ENCODE measurements around the gene LRRC3C. TPM values are rescaled to one million over a fixed set of nuclear protein-coding genes. Genes with fewer than 3 reads are reported as not detected.
"Not testable (repeated sequence)": the region's sequence is repeated elsewhere in the genome, so short reads cannot be mapped to it uniquely, and the experiment has no call there.

LRRC3C gene
- total and polyA plus RNA-seq, 12 donors, result not detected

DNA sequence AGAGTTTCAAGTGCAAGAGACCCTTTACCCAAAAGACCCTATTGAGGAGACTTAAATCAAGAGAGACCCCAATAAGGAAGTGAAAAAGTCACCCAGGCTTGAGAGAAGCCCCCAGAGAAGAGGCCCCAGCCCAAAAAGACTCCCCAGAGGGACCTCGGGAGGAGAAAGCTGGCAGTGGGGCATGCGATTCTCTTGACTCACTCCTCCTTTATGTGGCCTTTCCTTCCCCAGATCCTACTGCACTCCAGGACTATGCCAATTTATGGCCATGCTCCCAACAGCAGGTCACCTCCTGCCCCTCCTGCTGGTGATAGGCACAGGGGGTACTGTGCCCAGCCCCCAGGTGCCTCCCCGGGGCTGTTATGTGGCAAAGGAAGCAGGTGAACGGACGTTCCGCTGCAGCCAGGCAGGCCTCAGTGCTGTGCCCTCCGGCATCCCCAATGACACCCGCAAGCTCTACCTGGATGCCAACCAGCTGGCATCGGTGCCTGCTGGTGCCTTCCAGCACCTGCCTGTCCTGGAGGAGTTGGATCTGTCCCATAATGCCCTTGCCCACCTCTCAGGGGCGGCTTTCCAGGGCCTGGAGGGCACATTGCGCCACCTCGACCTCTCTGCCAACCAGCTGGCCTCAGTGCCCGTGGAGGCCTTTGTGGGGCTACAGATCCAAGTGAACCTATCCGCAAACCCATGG is 16.3 kb downstream of the LRRC3C start:
- Histone ChIP-seq H3K27me3 (no peaks in the 10 kb centered on the region), H3K36me3 (no peaks in the 10 kb centered on the region), H3K27ac (no peak overlapping the region), H3K4me3 (no peak overlapping the region), H3K9me3 (no peaks in the 10 kb centered on the region), H3K4me1 (peaks cover 0 to 16% (median 13%) of the 10 kb centered on the region in 9 donors)
- WGBS, 2 donors, result 82% methylated on average over 14 of the region's 14 CpGs
- DNase-seq, result no peak
- TF ChIP-seq, protein P1, sequence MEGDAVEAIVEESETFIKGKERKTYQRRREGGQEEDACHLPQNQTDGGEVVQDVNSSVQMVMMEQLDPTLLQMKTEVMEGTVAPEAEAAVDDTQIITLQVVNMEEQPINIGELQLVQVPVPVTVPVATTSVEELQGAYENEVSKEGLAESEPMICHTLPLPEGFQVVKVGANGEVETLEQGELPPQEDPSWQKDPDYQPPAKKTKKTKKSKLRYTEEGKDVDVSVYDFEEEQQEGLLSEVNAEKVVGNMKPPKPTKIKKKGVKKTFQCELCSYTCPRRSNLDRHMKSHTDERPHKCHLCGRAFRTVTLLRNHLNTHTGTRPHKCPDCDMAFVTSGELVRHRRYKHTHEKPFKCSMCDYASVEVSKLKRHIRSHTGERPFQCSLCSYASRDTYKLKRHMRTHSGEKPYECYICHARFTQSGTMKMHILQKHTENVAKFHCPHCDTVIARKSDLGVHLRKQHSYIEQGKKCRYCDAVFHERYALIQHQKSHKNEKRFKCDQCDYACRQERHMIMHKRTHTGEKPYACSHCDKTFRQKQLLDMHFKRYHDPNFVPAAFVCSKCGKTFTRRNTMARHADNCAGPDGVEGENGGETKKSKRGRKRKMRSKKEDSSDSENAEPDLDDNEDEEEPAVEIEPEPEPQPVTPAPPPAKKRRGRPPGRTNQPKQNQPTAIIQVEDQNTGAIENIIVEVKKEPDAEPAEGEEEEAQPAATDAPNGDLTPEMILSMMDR (IDR thresholded peaks at IDR 0.05), result no peak
- intact Hi-C loops (cut with DNase I), result no loop called here
- ATAC-seq, result peak in 3 of 8 donors; percentile 19 to 50 (median 23)

DNA sequence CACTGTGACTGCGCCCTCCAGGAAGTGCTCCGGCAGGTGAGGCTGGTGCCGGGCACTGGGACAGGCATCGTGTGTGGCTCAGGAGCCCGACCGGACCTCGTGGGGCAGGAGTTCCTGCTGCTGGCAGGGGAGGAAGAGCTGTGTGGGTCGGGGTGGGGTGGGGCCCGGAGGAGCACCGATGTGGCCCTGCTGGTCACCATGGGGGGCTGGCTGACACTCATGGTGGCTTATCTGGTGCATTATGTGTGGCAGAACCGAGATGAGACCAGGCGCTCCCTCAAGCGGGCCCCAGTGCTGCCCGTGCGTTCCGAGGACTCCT is 16.8 kb downstream of the LRRC3C start:
- no peak for DNase-seq
- TF ChIP-seq, protein P1 (IDR thresholded peaks at IDR 0.05), result no peak
- intact Hi-C loops (cut with DNase I), result no loop called here
- peaks cover 0 to 11% (median 8%) of the 10 kb centered on the region in 9 donors for H3K4me1 ChIP-seq
- no peaks in the 10 kb centered on the region for H3K36me3 ChIP-seq
- H3K4me3 ChIP-seq, result no peak overlapping the region
- peak in 1 of 8 donors; percentile 18 for ATAC-seq
- H3K9me3 ChIP-seq, result no peaks in the 10 kb centered on the region
- no peaks in the 10 kb centered on the region for H3K27me3 ChIP-seq
- 76 to 82% methylated on average over 16 of the region's 16 CpGs for WGBS, 2 donors
- H3K27ac ChIP-seq, result no peak overlapping the region

DNA sequence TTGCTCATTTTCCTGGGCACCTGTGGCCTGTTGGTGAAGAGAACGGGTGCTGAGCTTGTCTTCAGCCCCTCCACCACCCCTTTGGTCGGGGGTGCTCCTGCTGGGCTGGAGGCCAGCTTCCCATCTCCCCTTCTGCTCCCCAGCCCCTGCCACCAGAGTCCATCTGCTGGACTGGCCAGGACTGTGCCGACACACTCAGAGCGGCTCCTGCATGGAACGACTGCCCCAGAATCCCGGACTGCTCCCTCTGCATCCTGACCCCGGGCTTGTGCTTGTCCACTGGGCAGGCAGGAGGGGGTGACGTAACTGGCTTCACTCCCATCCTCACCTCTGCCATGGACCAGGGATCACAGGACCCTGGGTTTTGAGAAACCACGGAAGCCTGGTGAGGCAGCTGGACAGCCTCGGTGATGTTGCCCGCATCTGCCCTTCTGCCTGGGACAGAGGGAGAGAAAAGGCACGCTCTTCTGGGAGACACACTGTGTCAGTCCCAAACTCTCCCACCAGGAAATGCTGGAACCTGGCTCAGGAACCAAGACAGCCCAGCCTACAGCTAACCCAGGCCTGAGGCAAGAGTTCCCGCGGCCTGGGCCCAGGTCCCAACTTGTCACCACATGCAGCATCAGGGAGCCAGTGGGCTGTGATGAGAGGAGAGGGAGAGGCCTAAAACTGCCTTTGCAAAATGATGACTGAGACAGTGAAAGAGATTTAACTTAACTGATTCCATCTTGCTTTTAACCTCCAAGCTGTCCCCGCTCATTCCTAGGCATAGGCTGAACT is 19.2 kb downstream of the LRRC3C start:
- DNase-seq, result no peak
- Histone ChIP-seq H3K4me3 (no peak overlapping the region), H3K4me1 (peaks cover 0 to 17% (median 3%) of the 10 kb centered on the region in 9 donors), H3K27me3 (no peaks in the 10 kb centered on the region), H3K9me3 (no peaks in the 10 kb centered on the region), H3K27ac (no peak overlapping the region), H3K36me3 (no peaks in the 10 kb centered on the region)
- 77 to 82% methylated on average over 15 of the region's 15 CpGs for WGBS, 2 donors
- no peak for ATAC-seq
- TF ChIP-seq, protein P1 (IDR thresholded peaks at IDR 0.05), result no peak
- intact Hi-C loops (cut with DNase I), result no loop called here

DNA sequence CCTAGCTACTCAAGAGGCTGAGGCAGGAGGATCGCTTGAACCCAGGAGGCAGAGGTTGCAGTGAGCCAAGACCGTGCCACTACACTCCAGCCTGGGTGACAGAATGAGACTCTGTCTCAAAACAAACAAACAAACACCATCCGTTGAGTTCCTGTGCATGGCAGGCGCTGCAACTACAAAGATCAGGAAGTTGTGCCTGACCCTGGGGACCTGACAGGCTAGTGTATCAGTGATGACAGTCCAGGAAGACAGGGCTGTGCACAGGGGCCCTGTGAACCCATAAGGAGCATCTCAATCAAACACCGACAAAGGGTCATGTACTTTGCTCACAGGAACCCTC is 20.9 kb downstream of the LRRC3C start:
- DNase-seq; H3K36me3 ChIP-seq; H3K9me3 ChIP-seq; intact Hi-C loops (cut with DNase I); H3K4me3 ChIP-seq; ATAC-seq; H3K27me3 ChIP-seq; H3K27ac ChIP-seq: not testable (repeated sequence)
- peaks cover 0 to 29% (median 11%) of the 10 kb centered on the region in 9 donors for H3K4me1 ChIP-seq
- 65 to 76% methylated on average over 5 of the region's 5 CpGs for WGBS, 2 donors

DNA sequence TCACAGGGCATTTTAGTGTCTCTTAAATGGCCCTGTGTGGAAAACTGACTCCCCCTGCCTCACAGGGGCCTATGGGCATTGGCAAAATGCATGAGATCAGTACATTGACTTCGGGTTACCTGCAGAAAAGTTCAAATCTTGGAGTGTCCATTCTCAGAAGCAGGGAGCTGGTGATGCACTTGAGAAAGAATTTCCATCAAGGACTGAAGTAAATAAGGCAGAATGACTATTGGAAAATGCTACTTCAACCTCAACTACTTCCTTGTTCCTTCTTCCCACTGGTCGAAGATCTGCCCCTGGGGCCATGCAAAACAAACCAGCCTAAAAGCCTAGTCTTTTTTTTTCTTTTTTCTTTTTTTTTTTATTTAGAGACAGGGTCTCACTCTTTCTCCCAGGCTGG is 21.5 kb downstream of the LRRC3C start:
- intact Hi-C loops (cut with DNase I), result no loop called here
- Histone ChIP-seq H3K4me3 (no peak overlapping the region), H3K27ac (no peak overlapping the region), H3K36me3 (no peaks in the 10 kb centered on the region), H3K27me3 (no peaks in the 10 kb centered on the region), H3K9me3 (no peaks in the 10 kb centered on the region), H3K4me1 (peaks cover 0 to 31% (median 11%) of the 10 kb centered on the region in 9 donors)
- DNase-seq, result no peak
- TF ChIP-seq, protein P1 (IDR thresholded peaks at IDR 0.05), result no peak
- ATAC-seq, result no peak
- WGBS, 2 donors, result 86 to 91% methylated on average over 2 of the region's 2 CpGs
